MG63 (cell line): ENCODE results near the gene HOXD9. TPM values are rescaled to one million over a fixed set of nuclear protein-coding genes. Genes with fewer than 3 reads are reported as not detected.
A peak's percentile ranks its signal among the peaks of the same experiment; 100 is the strongest.

Experiments
- DNase-seq: peaks from one replicate; pipeline ENCODE4 v3.0.0-alpha.2; 2020
- H3K27me3 ChIP-seq: fragments of 250-450 bp; sonication (Bioruptor Pico); 2 replicates; pipeline ENCODE4 v1.5.1; 2020; ENCODE audit warnings: mild to moderate bottlenecking, moderate library complexity
- H3K36me3 ChIP-seq: fragments of 250-450 bp; sonication (Bioruptor Pico); 2 replicates; pipeline ENCODE4 v1.5.1; 2020; ENCODE audit warnings: mild to moderate bottlenecking, moderate library complexity
- H3K4me3 ChIP-seq: fragments of 250-450 bp; sonication (Bioruptor Pico); 2 replicates; pipeline ENCODE4 v1.5.1; 2020; ENCODE audit warnings: mild to moderate bottlenecking, moderate library complexity
- H3K9me3 ChIP-seq: fragments of 250-450 bp; sonication (Bioruptor Pico); 2 replicates; pipeline ENCODE4 v1.5.1; 2020; ENCODE audit warnings: mild to moderate bottlenecking, moderate library complexity
- total RNA-seq: library from RNA; depleted of rRNA; stranded (reverse); fragments of >200 nt; shearing (Covaris generic); gene quantifications from 2 replicates; pipeline ENCODE4 v1.2.3, GENCODE V29; 2014; ENCODE audit warnings: low replicate concordance

Gene HOXD9
- total RNA-seq, 1 experiment from 2014 or later, result 0.16 TPM

DNA sequence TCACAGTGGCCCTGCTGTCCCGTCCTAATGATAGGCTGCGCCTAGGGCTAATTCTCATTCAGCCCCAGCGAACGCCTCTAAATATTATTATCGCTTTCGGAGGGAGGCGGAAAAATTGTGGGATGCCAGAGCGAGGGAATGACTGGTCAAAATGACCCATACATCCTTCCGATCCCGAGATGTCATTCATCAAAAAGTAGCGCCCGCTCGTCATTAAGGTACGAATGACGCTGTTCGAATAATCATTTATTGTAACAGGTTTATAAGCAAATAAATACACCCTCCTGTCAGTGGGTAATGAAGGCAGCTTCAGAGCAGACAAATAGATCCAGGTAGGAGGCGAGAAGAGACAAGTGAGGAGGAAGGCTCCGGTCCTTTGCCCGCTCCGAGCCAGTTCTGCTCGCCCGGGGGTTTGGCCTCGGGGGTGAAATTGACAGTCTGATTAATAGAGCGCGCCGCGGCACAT lies 38.7 kb upstream of the HOXD9 start, which contains the start of gene EVX2:
TSS of gene EVX2 (minus strand) at position 167 of the 466 bp plus-strand sequence. CDS start 186 bp downstream, outside the sequence.
- Histone ChIP-seq H3K36me3 (no peaks in the 10 kb centered on the region), H3K9me3 (peaks cover 11% of the 10 kb centered on the region), H3K27me3 (peaks cover 69% of the 10 kb centered on the region), H3K4me3 (no peak within 1 kb of the TSS)
- no peak for DNase-seq

DNA sequence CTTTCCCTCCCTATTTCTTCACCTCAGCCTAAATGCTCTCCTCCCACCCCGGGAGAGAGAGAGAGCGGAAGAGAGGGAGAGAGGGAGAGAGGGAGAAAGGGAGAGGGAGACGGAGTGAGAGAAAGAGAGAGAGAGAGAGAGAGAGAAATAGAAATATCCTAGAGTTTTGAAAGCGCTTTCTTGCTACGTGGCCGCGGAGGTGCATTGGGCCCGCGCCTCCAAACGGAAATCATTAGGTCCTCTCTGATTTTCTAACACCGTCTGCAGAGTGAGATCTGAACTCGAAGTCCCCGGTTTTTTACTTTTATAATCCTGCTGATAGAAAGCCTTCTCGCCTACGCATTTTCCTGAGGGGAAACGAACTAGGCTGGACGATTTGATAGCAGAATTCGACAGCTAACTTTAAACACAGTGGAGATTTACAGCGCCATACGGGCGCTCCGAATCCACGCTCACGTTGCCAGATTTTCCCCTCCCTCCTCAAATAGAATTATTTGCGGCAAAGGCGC lies 37.9 kb upstream of the HOXD9 start:
- H3K36me3 ChIP-seq, result no peaks in the 10 kb centered on the region
- H3K27me3 ChIP-seq, result peaks cover 66% of the 10 kb centered on the region
- no peak for DNase-seq
- H3K9me3 ChIP-seq, result peaks cover 11% of the 10 kb centered on the region
- H3K4me3 ChIP-seq, result no peak overlapping the region

DNA sequence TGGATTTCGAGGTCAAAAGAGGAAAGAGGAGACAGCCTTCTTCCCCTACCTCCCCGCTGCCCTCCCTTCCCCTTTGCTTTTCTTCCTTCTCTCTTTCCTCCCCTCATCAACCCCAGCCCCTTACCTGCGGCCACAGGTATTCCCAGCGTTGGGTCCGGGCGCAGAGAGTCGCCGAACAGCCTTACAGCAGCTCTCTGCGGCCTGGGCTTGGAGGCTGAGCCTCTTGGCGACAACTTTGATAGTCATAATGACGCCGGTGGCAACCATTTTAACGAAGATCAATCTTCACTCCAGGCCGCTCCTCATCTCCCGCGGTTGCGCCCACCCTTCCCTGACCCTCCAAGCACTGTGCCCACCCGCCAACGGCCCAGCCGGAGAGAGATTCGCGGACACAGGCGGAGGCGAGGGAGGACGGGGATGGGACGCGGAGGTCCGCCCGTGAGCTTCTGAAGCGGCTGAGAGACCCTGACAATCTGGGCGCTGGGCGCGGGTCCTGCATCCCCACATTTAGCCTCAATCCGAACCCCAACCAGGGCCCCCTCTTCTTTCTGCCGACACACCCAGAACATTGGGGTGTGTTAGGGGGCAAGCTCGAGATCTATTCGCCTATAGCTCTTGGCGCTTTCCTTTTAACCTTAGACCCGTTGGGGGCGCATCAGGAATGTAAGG lies 37.3 kb upstream of the HOXD9 start:
- DNase-seq, result no peak
- Histone ChIP-seq H3K36me3 (no peaks in the 10 kb centered on the region), H3K4me3 (no peak overlapping the region; the same call in 1 of the 2 replicates), H3K9me3 (peaks cover 11% of the 10 kb centered on the region), H3K27me3 (peaks cover 72% of the 10 kb centered on the region)

DNA sequence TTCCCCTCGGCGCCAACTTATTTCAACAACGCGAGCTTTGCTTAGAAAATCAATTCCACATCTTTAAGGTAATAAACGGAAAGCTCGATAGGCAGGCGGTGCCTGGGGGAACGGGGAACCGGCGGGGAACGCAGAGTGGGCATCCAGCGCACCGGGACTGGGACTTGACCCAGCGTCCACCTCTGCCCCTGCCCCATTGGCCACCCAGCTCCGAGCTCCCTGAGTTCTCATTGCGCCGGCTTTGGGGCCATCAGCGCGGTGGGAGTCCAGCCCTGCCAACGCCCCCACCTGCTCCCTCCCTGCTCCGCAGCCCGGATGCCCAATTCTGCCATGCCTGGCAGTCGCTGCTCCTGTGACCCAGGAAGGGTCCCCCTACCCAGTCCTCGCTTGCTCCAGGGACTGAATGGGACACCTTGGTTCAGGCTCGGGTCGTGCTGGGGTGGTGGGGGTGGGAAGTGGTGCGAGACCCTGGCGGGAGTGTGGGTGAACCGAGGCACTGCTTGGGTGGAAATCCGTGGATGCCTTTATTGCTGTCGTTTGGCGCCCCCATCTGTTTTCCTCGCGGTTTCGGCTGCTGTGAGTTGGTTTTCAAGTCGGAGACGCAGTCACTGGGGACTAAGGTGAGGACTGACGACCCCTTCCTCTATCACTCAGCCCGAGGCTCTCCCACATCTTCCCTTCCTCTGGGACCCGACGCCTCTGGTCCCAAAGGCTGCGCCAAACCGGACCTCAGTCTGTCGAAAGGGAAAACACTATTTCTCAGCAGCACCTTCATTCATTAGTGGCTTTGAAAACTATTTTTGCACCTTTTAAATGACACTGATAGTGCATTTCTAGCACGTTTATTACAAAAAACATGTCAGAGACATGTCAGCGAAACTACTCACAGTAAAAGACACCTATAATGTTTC lies 36.4 kb upstream of the HOXD9 start:
- DNase-seq, result no peak
- peak overlapping the region; percentile 18 for H3K4me3 ChIP-seq
- H3K36me3 ChIP-seq, result no peaks in the 10 kb centered on the region
- peaks cover 66% of the 10 kb centered on the region for H3K27me3 ChIP-seq
- H3K9me3 ChIP-seq, result peaks cover 8% of the 10 kb centered on the region

DNA sequence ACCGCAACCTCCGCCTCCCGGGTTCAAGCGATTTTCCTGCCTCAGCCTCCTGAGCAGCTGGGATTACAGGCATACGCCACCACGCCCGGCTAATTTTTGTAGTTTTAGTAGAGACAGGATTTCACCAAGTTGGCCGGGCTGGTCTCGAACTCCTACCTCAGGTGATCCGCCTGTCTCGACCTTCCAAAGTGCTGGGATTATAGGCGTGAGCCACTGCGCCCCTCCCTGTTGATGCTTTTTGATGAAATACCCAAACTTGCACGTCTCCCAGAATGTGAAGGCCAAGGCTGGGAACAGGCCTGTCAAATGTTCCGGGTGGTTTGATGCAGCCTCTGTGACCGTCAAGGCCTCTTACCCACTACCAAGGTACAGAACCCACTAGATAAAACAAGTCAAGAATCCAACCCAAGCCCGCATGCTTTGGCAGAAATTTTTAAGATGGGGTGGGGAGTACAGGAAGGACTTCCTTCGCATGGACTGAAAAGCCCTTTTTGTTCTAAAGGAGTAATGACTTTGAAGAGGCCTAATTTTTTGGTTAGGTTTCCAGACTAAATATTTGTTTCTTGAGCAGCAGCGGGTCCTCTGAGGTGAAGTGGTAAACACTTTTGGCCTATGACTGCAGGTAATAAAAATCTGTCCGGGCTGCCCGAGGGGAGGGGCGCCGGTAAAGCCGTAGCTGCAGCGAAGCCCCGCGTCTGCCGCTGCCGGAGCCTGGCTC lies 35.0 kb upstream of the HOXD9 start:
- H3K4me3 ChIP-seq, result no peak overlapping the region
- no peaks in the 10 kb centered on the region for H3K9me3 ChIP-seq
- no peak for DNase-seq
- no peaks in the 10 kb centered on the region for H3K36me3 ChIP-seq
- H3K27me3 ChIP-seq, result peaks cover 52% of the 10 kb centered on the region

DNA sequence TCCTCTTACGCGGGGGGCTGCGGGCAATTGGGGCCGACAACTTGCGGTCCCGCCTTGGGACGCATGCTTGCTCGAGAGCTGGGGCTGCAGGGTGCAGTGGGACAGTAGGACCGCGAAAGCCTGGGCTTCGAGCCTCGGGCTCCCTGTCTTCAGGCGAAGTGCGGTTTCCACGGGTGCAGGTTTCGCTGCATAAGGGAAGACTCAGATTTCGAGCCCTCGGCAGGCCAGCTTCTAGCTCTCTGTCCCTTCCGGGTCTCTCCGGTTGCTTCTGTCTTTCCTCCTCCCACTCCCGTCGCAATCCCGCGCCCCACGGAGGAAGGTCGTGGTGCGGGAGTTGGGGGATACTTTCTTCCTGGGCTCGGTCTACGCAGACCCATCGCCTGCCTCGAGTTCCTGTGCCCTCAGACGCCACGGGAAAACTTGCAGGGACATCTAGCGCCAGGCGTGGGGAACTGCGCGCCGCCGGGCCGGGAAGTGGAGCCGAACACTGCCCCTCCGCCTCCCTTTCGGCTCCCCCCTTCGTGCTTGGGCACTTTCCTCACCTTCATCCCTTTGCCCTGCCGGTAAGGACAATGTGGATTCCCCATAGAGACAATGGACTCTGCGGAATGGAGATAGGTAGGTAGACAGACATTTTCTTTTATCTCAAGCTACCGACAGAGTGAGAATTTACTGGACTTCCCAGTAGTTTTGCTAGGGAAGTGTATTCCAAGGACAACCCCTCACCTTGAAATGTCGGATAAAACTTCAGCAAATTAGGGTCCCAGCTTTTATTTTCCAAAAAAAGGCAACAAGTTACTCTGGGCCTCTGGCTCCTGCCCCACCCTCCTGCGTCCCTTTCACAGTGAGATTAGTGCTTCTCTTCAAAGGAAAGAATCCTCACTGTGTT lies 34.2 kb upstream of the HOXD9 start:
- DNase-seq, result peak; percentile 58
- Histone ChIP-seq H3K27me3 (peaks cover 44% of the 10 kb centered on the region), H3K9me3 (no peaks in the 10 kb centered on the region), H3K36me3 (no peaks in the 10 kb centered on the region), H3K4me3 (peak overlapping the region; percentile 30)

DNA sequence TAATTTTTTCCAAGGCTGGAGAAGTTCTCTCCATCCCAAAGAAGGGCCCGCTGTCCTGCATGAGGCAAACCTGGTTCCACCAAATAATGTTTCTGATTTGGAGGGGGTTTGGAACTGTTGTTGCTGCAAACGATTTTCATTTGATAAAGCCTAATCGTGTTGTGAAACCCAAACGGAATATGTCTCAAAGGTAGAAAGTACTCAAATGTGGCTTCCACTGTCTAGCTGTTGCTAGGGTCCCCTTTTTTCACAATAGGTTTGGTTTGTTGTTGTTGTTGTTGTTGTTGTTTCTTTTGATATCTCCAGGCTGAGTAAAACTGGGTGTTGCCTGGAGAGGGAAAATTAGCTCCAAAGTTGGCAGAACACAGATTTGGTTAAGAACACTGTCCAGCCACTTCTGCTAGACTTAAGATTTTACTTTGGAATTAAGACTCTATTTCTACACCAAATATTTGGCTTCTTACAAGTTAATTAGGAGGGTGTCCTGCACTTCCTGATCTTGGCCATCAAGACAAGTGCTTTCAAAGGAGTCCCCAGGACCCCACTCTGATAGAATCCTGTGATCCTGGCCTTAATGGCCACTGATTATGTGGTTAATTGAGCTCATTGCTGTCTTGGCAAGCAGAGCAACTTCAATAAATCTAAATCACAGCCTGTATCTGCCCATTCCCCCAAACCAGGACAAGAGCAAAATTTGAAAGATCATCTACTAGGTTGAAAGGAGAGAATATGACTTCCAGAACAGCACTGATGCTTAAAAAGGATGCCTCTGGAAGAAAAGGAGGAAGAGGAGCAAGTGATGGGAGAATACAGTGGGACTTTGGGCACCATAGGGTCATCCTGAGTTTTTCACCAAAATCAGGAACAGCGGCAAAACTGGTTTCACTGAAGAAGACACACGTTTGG lies 33.3 kb upstream of the HOXD9 start:
- Histone ChIP-seq H3K4me3 (no peak overlapping the region), H3K36me3 (no peaks in the 10 kb centered on the region), H3K27me3 (peaks cover 35% of the 10 kb centered on the region), H3K9me3 (no peaks in the 10 kb centered on the region)
- no peak for DNase-seq

DNA sequence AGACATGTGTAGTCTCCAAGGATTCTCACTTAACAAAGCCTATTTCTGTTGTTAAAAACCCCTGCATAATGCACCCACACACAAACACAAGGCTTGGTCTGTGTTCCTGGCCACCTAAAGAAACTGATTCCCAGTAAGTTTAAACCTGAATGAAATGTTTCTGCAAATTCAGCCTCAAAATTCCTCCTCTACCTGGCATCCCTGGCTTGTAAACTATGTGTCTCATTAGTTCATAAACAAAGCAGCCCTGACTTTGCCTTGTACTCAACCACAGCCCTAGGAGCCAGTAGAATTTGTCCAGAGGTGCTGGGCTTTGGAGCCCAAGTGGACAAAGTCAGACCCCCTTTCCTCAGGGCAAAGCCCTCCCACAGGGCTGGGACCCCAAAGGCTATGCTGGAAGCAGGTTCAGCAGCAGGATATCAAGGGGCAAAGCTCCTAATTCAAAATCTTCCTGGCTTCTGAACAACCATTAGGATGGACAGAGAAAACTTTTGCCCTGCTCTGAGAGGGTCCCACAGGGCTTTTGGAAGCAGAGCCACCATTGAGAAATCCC lies 32.6 kb upstream of the HOXD9 start:
- DNase-seq, result no peak
- H3K27me3 ChIP-seq, result peaks cover 30% of the 10 kb centered on the region
- no peak overlapping the region for H3K4me3 ChIP-seq
- no peaks in the 10 kb centered on the region for H3K9me3 ChIP-seq
- peaks cover 4% of the 10 kb centered on the region; the same call in 1 of the 2 replicates for H3K36me3 ChIP-seq

DNA sequence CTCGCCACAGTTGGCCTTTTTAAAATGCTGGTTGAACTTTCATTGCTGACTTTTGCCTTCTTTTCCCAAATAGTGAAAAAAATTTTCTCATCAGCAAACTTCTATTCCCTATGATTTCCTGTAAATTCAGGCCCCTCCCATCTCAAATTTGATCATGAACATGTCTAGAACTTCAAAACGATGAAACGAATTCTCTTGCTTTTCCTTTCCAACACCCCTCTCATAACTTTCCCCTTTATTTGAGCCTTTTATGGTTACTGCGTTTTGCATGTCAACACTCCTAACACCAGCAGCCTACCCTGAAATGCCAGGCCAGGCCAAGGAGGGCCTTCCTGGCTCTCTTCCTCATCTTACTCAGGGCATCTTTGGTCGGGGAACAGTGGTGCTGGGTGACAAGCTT lies 31.7 kb upstream of the HOXD9 start:
- peaks cover 20% of the 10 kb centered on the region for H3K27me3 ChIP-seq

DNA sequence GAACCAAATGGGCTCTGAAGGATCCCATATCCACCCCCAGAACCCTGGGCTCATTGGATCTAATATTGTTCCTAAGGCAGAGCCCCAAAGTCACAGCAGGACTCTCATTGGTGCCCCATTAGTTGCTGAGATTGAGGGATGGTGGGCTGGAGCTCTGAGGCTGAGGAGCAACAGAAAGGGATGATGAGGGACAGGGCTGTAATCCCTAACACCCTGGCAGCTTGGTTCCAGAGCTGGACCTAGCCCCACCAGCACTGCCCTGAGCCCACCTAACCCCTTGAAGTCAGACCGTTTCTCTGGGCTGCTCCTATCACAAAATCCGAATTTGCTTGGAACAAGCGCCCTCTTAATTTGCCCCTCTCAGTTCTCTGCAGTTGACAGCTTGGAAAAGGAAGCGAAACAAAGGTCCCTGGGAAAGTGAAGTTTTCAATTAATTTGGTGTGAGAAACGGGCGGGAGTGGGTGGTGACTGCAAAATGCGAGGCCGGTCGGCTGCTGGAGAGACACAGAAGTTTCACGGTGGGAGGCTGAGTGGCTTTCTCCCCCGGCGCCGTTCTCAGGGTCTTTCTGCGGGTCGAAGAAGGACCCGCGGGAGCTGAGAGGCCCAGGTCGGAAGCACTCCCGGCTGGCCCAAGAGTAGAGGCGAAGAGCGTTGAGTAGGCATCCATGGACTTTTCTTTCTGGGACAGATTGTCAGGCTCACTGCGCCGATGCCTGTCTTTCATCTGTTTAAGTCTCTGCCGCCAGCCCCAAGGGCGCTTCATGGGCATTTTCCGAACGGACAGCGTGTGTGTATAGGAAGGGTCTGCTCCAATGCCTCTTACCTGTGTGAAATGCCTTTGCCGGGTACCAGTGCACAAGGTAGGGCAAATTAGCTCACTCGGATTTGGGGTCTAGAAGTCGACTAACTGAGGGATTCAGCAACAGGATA lies 30.9 kb upstream of the HOXD9 start:
- peaks cover 13% of the 10 kb centered on the region for H3K27me3 ChIP-seq
- no peak overlapping the region for H3K4me3 ChIP-seq
- DNase-seq, result no peak
- H3K36me3 ChIP-seq, result peaks cover 4% of the 10 kb centered on the region; the same call in 1 of the 2 replicates
- H3K9me3 ChIP-seq, result no peaks in the 10 kb centered on the region

More for the DNA sequence above, 31.7 kb upstream of the HOXD9 start:
- Histone ChIP-seq H3K4me3 (no peak overlapping the region), H3K36me3 (peaks cover 4% of the 10 kb centered on the region; the same call in 1 of the 2 replicates), H3K9me3 (no peaks in the 10 kb centered on the region)
- DNase-seq, result no peak

DNA sequence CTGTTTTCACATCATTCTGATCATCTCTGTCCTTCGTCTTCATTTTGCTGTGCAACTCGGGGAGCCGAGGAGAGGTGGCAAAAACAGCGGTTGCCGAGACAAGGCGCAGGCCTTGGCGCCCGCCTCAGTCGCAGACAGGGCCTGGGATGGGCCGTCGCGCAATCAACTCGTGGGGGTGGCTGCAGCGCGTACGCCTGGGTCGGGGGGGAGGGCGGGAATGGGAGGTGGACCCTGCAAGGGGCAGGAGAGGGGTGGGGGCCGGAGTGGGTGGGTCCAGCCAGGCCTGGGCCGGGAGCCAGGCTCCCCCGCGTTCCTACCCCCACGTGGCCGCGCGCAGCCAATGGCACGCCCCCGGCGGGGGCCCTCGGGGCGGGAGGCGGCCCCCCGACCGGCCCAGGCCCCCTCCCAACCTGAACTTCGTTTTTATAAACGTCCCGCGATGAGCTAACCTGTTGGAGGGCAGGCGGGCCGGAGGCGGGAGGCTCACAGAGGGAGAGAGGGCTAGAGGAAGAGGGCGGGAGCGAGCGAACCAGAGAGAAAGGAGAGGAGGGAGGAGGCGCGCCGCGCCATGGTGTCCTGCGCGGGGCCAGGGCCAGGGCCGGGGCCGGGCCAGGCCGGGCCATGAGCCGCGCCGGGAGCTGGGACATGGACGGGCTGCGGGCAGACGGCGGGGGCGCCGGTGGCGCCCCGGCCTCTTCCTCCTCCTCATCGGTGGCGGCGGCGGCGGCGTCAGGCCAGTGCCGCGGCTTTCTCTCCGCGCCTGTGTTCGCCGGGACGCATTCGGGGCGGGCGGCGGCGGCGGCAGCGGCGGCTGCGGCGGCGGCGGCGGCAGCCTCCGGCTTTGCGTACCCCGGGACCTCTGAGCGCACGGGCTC lies 30.0 kb upstream of the HOXD9 start, which contains the start of gene HOXD13:
TSS of gene HOXD13 (plus strand) at position 452 of the 875 bp plus-strand sequence. CDS start at position 622, 170 bp downstream.
- Histone ChIP-seq H3K27me3 (peaks cover 13% of the 10 kb centered on the region), H3K4me3 (peak within 1 kb of the TSS; percentile 59), H3K36me3 (peaks cover 4% of the 10 kb centered on the region; the same call in 1 of the 2 replicates), H3K9me3 (no peaks in the 10 kb centered on the region)
- DNase-seq, result peak; percentile 61

DNA sequence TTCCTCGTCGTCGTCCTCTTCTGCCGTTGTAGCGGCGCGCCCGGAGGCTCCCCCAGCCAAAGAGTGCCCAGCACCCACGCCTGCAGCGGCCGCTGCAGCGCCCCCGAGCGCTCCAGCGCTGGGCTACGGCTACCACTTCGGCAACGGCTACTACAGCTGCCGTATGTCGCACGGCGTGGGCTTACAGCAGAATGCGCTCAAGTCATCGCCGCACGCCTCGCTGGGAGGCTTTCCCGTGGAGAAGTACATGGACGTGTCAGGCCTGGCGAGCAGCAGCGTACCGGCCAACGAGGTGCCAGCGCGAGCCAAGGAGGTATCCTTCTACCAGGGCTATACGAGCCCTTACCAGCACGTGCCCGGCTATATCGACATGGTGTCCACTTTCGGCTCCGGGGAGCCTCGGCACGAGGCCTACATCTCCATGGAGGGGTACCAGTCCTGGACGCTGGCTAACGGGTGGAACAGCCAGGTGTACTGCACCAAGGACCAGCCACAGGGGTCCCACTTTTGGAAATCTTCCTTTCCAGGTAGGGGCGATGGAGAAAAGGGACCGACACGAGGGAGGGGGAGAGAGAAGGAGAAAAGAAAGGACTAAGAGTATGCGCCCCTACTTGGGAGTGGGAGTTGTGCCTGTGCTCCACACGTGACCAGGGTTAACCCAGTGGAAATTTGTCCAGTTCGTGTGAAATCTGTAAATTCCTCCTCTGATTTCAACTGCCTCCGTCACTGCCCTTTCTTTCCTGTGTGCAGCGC lies 29.2 kb upstream of the HOXD9 start:
- peaks cover 14% of the 10 kb centered on the region for H3K27me3 ChIP-seq
- DNase-seq, result peak; percentile 62

More for the DNA sequence above, 29.2 kb upstream of the HOXD9 start:
- H3K36me3 ChIP-seq, result peaks cover 4% of the 10 kb centered on the region; the same call in 1 of the 2 replicates
- H3K4me3 ChIP-seq, result peak overlapping the region; percentile 59
- no peaks in the 10 kb centered on the region for H3K9me3 ChIP-seq
